ENCODE measurements around the gene PPP2R5C. TPM values are rescaled to one million over a fixed set of nuclear protein-coding genes. Genes with fewer than 3 reads are reported as not detected.

The PPP2R5C gene
- polyA plus RNA-seq, 3 donors, result 61.9 to 72.5 (median 64.0) TPM

- Mint-ChIP-seq H3K4me3 (no peak overlapping the region), H3K9me3 (peaks cover 6 to 27% (median 12%) of the 10 kb centered on the region in 7 donors), H3K27ac (peak overlapping the region in 6 of 7 donors; percentile 32 to 83 (median 46)), H3K4me1 (peaks cover 46% of the 10 kb centered on the region), H3K36me3 (peaks cover 0 to 2% of the 10 kb centered on the region in 2 donors), H3K27me3 (ENCODE audit: low read depth in 3 of 3) (peaks cover 9 to 15% (median 12%) of the 10 kb centered on the region in 3 donors)
- WGBS (ENCODE audit: insufficient coverage), result 88% methylated on average over 4 of the region's 7 CpGs
- Histone ChIP-seq H3K4me2 (replicated peaks; ENCODE audit: extremely low read depth, low read length, poor library complexity, severe bottlenecking) (no peak overlapping the region), H3K36me3 (replicated peaks in 1 of 2; ENCODE audit: control insufficient read depth in 1 of 2, insufficient read depth in 2 of 2, low read length in 2 of 2) (no peaks in the 10 kb centered on the region), H3K4me1 (ENCODE audit: control insufficient read depth in 1 of 2, insufficient read depth in 2 of 2, low read length in 2 of 2) (peaks cover 33 to 36% of the 10 kb centered on the region in 2 donors), H3K4me3 (replicated peaks in 1 of 3; ENCODE audit: low read depth in 2 of 3, low read length in 3 of 3) (no peak overlapping the region), H3K79me2 (ENCODE audit: insufficient read depth, low read length) (no peaks in the 10 kb centered on the region), H3K9ac (ENCODE audit: insufficient read depth, low read length, poor library complexity, severe bottlenecking) (no peak overlapping the region), H3K9me3 (replicated peaks in 1 of 2; ENCODE audit: control insufficient read depth in 1 of 2, insufficient read depth in 1 of 2, low read length in 2 of 2) (peaks cover 5 to 7% of the 10 kb centered on the region in 2 donors), H3K27me3 (ENCODE audit: control insufficient read depth in 2 of 2, insufficient read depth in 2 of 2, low read length in 2 of 2) (no peaks in the 10 kb centered on the region), H2AFZ (ENCODE audit: insufficient read depth, low read depth, low read length, poor library complexity, severe bottlenecking) (no peak overlapping the region), H4K20me1 (ENCODE audit: insufficient read depth, low read length) (no peaks in the 10 kb centered on the region), H3K27ac (ENCODE audit: low read depth in 1 of 2, low read length in 2 of 2) (no peak overlapping the region)
- intact Hi-C loops (cut with micrococcal nuclease), result no loop called here
- DNase-seq, result peak in 1 of 3 donors; percentile 66
- TF ChIP-seq CTCF (IDR thresholded peaks at IDR 0.05), result no peak
Observed at GRCh38 chr14:101727611-101728366, 33.7 kb upstream of the PPP2R5C start.

- no peak overlapping the region for H2AFZ ChIP-seq (ENCODE audit: insufficient read depth, low read depth, low read length, poor library complexity, severe bottlenecking)
- no peaks in the 10 kb centered on the region for H3K27me3 ChIP-seq (ENCODE audit: control insufficient read depth in 2 of 2, insufficient read depth in 2 of 2, low read length in 2 of 2)
- Mint-ChIP-seq H3K36me3 (peaks cover 0 to 2% of the 10 kb centered on the region in 2 donors), H3K4me1 (peaks cover 43% of the 10 kb centered on the region), H3K27ac (peak overlapping the region in 4 of 7 donors; percentile 32 to 83 (median 52)), H3K27me3 (ENCODE audit: low read depth in 3 of 3) (peaks cover 9 to 12% (median 11%) of the 10 kb centered on the region in 3 donors), H3K4me3 (no peak overlapping the region), H3K9me3 (peaks cover 9 to 31% (median 15%) of the 10 kb centered on the region in 7 donors)
- no peaks in the 10 kb centered on the region for H3K36me3 ChIP-seq (replicated peaks in 1 of 2; ENCODE audit: control insufficient read depth in 1 of 2, insufficient read depth in 2 of 2, low read length in 2 of 2)
- no peak overlapping the region for H3K4me2 ChIP-seq (replicated peaks; ENCODE audit: extremely low read depth, low read length, poor library complexity, severe bottlenecking)
- DNase-seq, result no peak
- WGBS (ENCODE audit: insufficient coverage), result 95% methylated on average over 10 of the region's 10 CpGs
- intact Hi-C loops (cut with micrococcal nuclease), result no loop called here
- no peak overlapping the region for H3K27ac ChIP-seq (ENCODE audit: low read depth in 1 of 2, low read length in 2 of 2)
- no peak overlapping the region for H3K4me3 ChIP-seq (replicated peaks in 1 of 3; ENCODE audit: low read depth in 2 of 3, low read length in 3 of 3)
- no peaks in the 10 kb centered on the region for H4K20me1 ChIP-seq (ENCODE audit: insufficient read depth, low read length)
- peaks cover 8 to 12% of the 10 kb centered on the region in 2 donors for H3K9me3 ChIP-seq (replicated peaks in 1 of 2; ENCODE audit: control insufficient read depth in 1 of 2, insufficient read depth in 1 of 2, low read length in 2 of 2)
- no peak for TF ChIP-seq CTCF (IDR thresholded peaks at IDR 0.05)
- H3K4me1 ChIP-seq (ENCODE audit: control insufficient read depth in 1 of 2, insufficient read depth in 2 of 2, low read length in 2 of 2), result peaks cover 33 to 36% of the 10 kb centered on the region in 2 donors
- no peak overlapping the region for H3K9ac ChIP-seq (ENCODE audit: insufficient read depth, low read length, poor library complexity, severe bottlenecking)
- no peaks in the 10 kb centered on the region for H3K79me2 ChIP-seq (ENCODE audit: insufficient read depth, low read length)
Observed at GRCh38 chr14:101728367-101728742, 33.2 kb upstream of the PPP2R5C start.

Data from CD14-positive monocyte (primary cell).